Neural progenitor cell (in vitro differentiated cells): ENCODE measurements around the gene QRFP. TPM values are rescaled to one million over a fixed set of nuclear protein-coding genes. Genes with fewer than 3 reads are reported as not detected.

Source experiments
- DNase-seq: peaks from one replicate; pipeline ENCODE4 v3.0.0-alpha.2; 2016; ENCODE audit warnings: low spot score
- H2AFZ ChIP-seq: fragments of 200-600 bp; sonication (generic); replicated peaks from 2 replicates; pipeline ENCODE4 v1.6.1; 2016; ENCODE audit warnings: antibody characterized with exemption
- H3F3A ChIP-seq: fragments of 200-600 bp; sonication (generic); 2 replicates; pipeline ENCODE4 v1.6.1; 2016; ENCODE audit warnings: antibody characterized with exemption, low read depth
- H3K27ac ChIP-seq: fragments of 200-600 bp; sonication (generic); 2 replicates; pipeline ENCODE4 v1.5.1; 2016; ENCODE audit warnings: mild to moderate bottlenecking
- H3K27me3 ChIP-seq: fragments of 200-600 bp; sonication (generic); 2 replicates; pipeline ENCODE4 v1.6.1; 2016; ENCODE audit warnings: mild to moderate bottlenecking, moderate library complexity
- H3K36me3 ChIP-seq: fragments of 200-600 bp; sonication (generic); 2 replicates; pipeline ENCODE4 v1.5.1; 2016
- H3K4me1 ChIP-seq: fragments of 200-600 bp; sonication (generic); 2 replicates; pipeline ENCODE4 v1.6.1; 2016; ENCODE audit warnings: mixed run types
- H3K4me2 ChIP-seq: fragments of 200-600 bp; sonication (generic); 2 replicates; pipeline ENCODE4 v1.6.1; 2016
- H3K4me3 ChIP-seq: fragments of 200-600 bp; sonication (generic); 2 replicates; pipeline ENCODE4 v1.5.1; 2016
- H3K79me2 ChIP-seq: fragments of 200-600 bp; sonication (generic); 2 replicates; pipeline ENCODE4 v1.6.1; 2016; ENCODE audit warnings: low read depth
- H3K9ac ChIP-seq: fragments of 200-600 bp; sonication (generic); 2 replicates; pipeline ENCODE4 v1.6.1; 2016
- H3K9me3 ChIP-seq: fragments of 200-600 bp; sonication (generic); 2 replicates; pipeline ENCODE4 v1.5.1; 2016; ENCODE audit warnings: low read depth
- H4K20me1 ChIP-seq: fragments of 200-600 bp; sonication (generic); 2 replicates; pipeline ENCODE4 v1.6.1; 2016; ENCODE audit warnings: low read depth
- H3K27ac Mint-ChIP-seq: 3 replicates; pipeline ENCODE4 v1.8.0; 2021; ENCODE audit warnings: mixed read lengths
- H3K27me3 Mint-ChIP-seq: 2 replicates; pipeline ENCODE4 v1.8.0; 2022; ENCODE audit warnings: low read depth, mild to moderate bottlenecking, inconsistent platforms, moderate library complexity, mixed read lengths; ENCODE audit not compliant: insufficient read depth
- H3K36me3 Mint-ChIP-seq: 3 replicates; pipeline ENCODE4 v1.8.0; 2021; ENCODE audit warnings: mixed read lengths
- H3K4me1 Mint-ChIP-seq: 3 replicates; pipeline ENCODE4 v1.8.0; 2021; ENCODE audit warnings: mixed read lengths
- H3K4me3 Mint-ChIP-seq: 3 replicates; pipeline ENCODE4 v1.8.0; 2021; ENCODE audit warnings: mild to moderate bottlenecking, moderate library complexity, mixed read lengths
- H3K9me3 Mint-ChIP-seq: 3 replicates; pipeline ENCODE4 v1.8.0; 2020; ENCODE audit warnings: mixed read lengths
- CTCF ChIP-seq: fragments of 200-600 bp; sonication (generic); IDR thresholded peaks from 2 replicates; pipeline ENCODE4 v1.5.1; 2017; ENCODE audit warnings: antibody characterized with exemption, mild to moderate bottlenecking
- EZH2 ChIP-seq: fragments of 200-600 bp; sonication (generic); IDR thresholded peaks from 2 replicates; pipeline ENCODE4 v1.6.1; 2017; ENCODE audit warnings: antibody characterized with exemption, mild to moderate bottlenecking, moderate library complexity
- EZH2phosphoT487 ChIP-seq: fragments of 200-600 bp; sonication (generic); IDR thresholded peaks from 2 replicates; pipeline ENCODE4 v1.6.1; 2017; ENCODE audit warnings: antibody characterized with exemption
- total RNA-seq: library from RNA; depleted of rRNA; stranded (reverse); fragments of >200 nt; gene quantifications from 2 replicates; pipeline ENCODE4 v1.2.3, GENCODE V29; 2015; ENCODE audit warnings: low replicate concordance

The QRFP gene
- total RNA-seq, 1 donor from 2014 or later: not detected

- Histone ChIP-seq H3K36me3 (no peaks in the 10 kb centered on the region), H3F3A (peaks cover 35% of the 10 kb centered on the region), H3K9ac (no peak overlapping the region), H2AFZ (no peak overlapping the region), H3K79me2 (peaks cover 64% of the 10 kb centered on the region), H3K27me3 (no peaks in the 10 kb centered on the region), H3K4me3 (no peak overlapping the region), H3K4me2 (no peak overlapping the region), H4K20me1 (peaks cover 92% of the 10 kb centered on the region), H3K27ac (no peak overlapping the region), H3K4me1 (peaks cover 6% of the 10 kb centered on the region), H3K9me3 (no peaks in the 10 kb centered on the region)
- Mint-ChIP-seq H3K36me3 (peaks cover 19% of the 10 kb centered on the region), H3K27ac (no peak overlapping the region), H3K27me3 (peaks cover 2% of the 10 kb centered on the region), H3K4me3 (no peak overlapping the region), H3K4me1 (peaks cover 39% of the 10 kb centered on the region), H3K9me3 (no peaks in the 10 kb centered on the region)
- no peak for TF ChIP-seq EZH2phosphoT487
- TF ChIP-seq CTCF: no peak
- no peak for TF ChIP-seq EZH2
- no peak for DNase-seq
These were observed 29.1 kb downstream of the QRFP start for GRCh38 chr9:130867556-130867955.

GRCh38 chr9:130866474-130866965 lies 30.1 kb downstream of the QRFP start:
- Mint-ChIP-seq H3K27me3 (peaks cover 2% of the 10 kb centered on the region), H3K4me3 (no peak overlapping the region), H3K36me3 (peaks cover 12% of the 10 kb centered on the region), H3K27ac (no peak overlapping the region), H3K9me3 (no peaks in the 10 kb centered on the region), H3K4me1 (peaks cover 36% of the 10 kb centered on the region)
- TF ChIP-seq CTCF (peak; percentile 100), EZH2phosphoT487 (no peak), EZH2 (no peak)
- Histone ChIP-seq H3K9ac (no peak overlapping the region), H3K9me3 (no peaks in the 10 kb centered on the region), H4K20me1 (peaks cover 93% of the 10 kb centered on the region), H2AFZ (no peak overlapping the region), H3K27me3 (no peaks in the 10 kb centered on the region), H3K79me2 (peaks cover 70% of the 10 kb centered on the region), H3K36me3 (no peaks in the 10 kb centered on the region), H3K27ac (no peak overlapping the region), H3F3A (peaks cover 35% of the 10 kb centered on the region), H3K4me3 (no peak overlapping the region), H3K4me1 (peaks cover 6% of the 10 kb centered on the region), H3K4me2 (no peak overlapping the region)
- DNase-seq: peak; percentile 92

GRCh38 chr9:130865921-130866320 lies 30.7 kb downstream of the QRFP start:
- Mint-ChIP-seq H3K4me3 (no peak overlapping the region), H3K4me1 (peaks cover 32% of the 10 kb centered on the region), H3K9me3 (no peaks in the 10 kb centered on the region), H3K27ac (no peak overlapping the region), H3K36me3 (peaks cover 12% of the 10 kb centered on the region), H3K27me3 (peaks cover 2% of the 10 kb centered on the region)
- H3K36me3 ChIP-seq: no peaks in the 10 kb centered on the region
- no peak overlapping the region for H3K4me2 ChIP-seq
- H3K27me3 ChIP-seq: no peaks in the 10 kb centered on the region
- peaks cover 94% of the 10 kb centered on the region for H4K20me1 ChIP-seq
- TF ChIP-seq EZH2 (no peak), EZH2phosphoT487 (no peak), CTCF (no peak)
- H3K9ac ChIP-seq: no peak overlapping the region
- no peak for DNase-seq
- peaks cover 74% of the 10 kb centered on the region for H3K79me2 ChIP-seq
- H3K4me1 ChIP-seq: peaks cover 6% of the 10 kb centered on the region
- no peaks in the 10 kb centered on the region for H3K9me3 ChIP-seq
- H2AFZ ChIP-seq: no peak overlapping the region
- H3K27ac ChIP-seq: no peak overlapping the region
- peaks cover 35% of the 10 kb centered on the region for H3F3A ChIP-seq
- H3K4me3 ChIP-seq: no peak overlapping the region
